Measurements from ENCODE around the gene MDM1. TPM values are rescaled to one million over a fixed set of nuclear protein-coding genes. Genes with fewer than 3 reads are reported as not detected.

The MDM1 gene
- polyA plus RNA-seq, 1 experiment: 13.5 TPM

- POLR2A ChIA-PET: no interaction called here
Observed at GRCh38 chr12:68279227-68280054, 52.7 kb downstream of the MDM1 start.

DNA sequence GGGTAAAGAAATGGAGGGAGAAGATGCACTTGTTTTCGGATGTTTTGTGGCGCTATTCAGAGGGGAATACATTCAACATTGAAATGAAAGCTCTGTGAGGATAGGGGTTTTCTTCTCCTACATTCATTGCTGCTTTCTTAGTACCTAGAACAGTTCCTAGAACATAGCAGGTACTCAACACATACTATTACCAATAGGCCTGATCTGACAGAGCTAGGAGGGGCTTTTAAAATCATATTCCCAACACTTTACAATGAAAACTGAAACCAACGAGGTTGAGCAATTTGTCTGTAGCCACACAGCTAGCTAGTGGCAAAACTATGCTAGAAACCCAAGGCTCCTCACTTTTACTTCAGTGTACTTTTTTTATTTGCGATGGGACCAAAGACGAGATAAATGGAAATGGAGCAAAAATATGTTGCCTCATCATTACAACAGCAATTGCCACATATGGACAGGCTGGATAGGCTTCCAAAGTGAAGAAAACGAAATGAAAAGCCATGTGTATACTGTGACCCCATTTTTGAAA is 55.7 kb downstream of the MDM1 start:
- TF ChIP-seq CTCF (IDR thresholded peaks at IDR 0.05; ENCODE audit: low read depth, low read length): no peak
- H3K27ac ChIP-seq (ENCODE audit: low read depth, low read length): no peak overlapping the region
- CTCF ChIA-PET: interaction anchor here (1.1 kb wide), 1 partner anchor 52 kb away, joined by 4 read pairs; no protein-coding TSS in a partner anchor
- H3K9me3 ChIP-seq (ENCODE audit: control insufficient read depth, insufficient read depth, low read length): no peaks in the 10 kb centered on the region
- H3K27me3 ChIP-seq (ENCODE audit: control insufficient read depth, insufficient read depth, low read length): no peaks in the 10 kb centered on the region
- H3K4me3 ChIP-seq (ENCODE audit: low read depth, low read length): no peak overlapping the region
- no peak for DNase-seq (ENCODE audit: low read depth, low spot score)
- POLR2A ChIA-PET: no interaction called here

More at GRCh38 chr12:68279227-68280054, 52.7 kb downstream of the MDM1 start:
- TF ChIP-seq CTCF (IDR thresholded peaks at IDR 0.05; ENCODE audit: low read depth, low read length): no peak
- H3K27ac ChIP-seq (ENCODE audit: low read depth, low read length): no peak overlapping the region
- H3K9me3 ChIP-seq (ENCODE audit: control insufficient read depth, insufficient read depth, low read length): no peaks in the 10 kb centered on the region
- CTCF ChIA-PET: no interaction called here
- H3K27me3 ChIP-seq (ENCODE audit: control insufficient read depth, insufficient read depth, low read length): no peaks in the 10 kb centered on the region
- DNase-seq (ENCODE audit: low read depth, low spot score): no peak
- no peak overlapping the region for H3K4me3 ChIP-seq (ENCODE audit: low read depth, low read length)

- H3K4me3 ChIP-seq (ENCODE audit: low read depth, low read length): no peak overlapping the region
- no peak for DNase-seq (ENCODE audit: low read depth, low spot score)
- TF ChIP-seq CTCF (IDR thresholded peaks at IDR 0.05; ENCODE audit: low read depth, low read length): no peak
- ChIA-PET CTCF (interaction anchor here (1.9 kb wide), 1 partner anchor 49 kb away, joined by 5 read pairs; no protein-coding TSS in a partner anchor), POLR2A (no interaction called here)
- no peak overlapping the region for H3K27ac ChIP-seq (ENCODE audit: low read depth, low read length)
- H3K27me3 ChIP-seq (ENCODE audit: control insufficient read depth, insufficient read depth, low read length): no peaks in the 10 kb centered on the region
- H3K9me3 ChIP-seq (ENCODE audit: control insufficient read depth, insufficient read depth, low read length): no peaks in the 10 kb centered on the region
Observed at GRCh38 chr12:68272732-68273131, 59.4 kb downstream of the MDM1 start.

DNA sequence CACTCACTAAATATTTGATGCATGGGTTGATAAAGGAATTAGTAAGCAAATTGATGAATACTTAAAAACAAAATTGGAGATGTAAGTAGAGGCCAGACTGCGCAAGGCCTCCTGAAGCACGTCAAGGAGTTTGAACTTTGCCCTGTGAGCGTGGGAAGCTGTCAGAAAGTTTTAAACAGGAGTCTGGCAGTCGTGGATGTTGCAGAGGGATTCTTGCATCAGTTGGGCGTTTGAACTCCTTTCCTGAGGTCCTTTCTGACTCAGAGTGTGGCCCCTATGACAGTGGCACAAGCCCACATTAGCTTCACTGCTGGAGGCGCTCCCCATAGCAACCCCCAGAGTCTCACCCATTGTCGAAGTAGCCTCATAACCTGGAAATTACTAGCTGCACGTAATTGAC is 60.8 kb downstream of the MDM1 start:
- Histone ChIP-seq H3K9me3 (ENCODE audit: control insufficient read depth, insufficient read depth, low read length) (no peaks in the 10 kb centered on the region), H3K4me3 (ENCODE audit: low read depth, low read length) (no peak overlapping the region), H3K27ac (ENCODE audit: low read depth, low read length) (peak overlapping the region; percentile 31), H3K27me3 (ENCODE audit: control insufficient read depth, insufficient read depth, low read length) (no peaks in the 10 kb centered on the region)
- TF ChIP-seq CTCF (IDR thresholded peaks at IDR 0.05; ENCODE audit: low read depth, low read length): no peak
- peak; percentile 51 for DNase-seq (ENCODE audit: low read depth, low spot score)
- CTCF ChIA-PET: interaction anchor here (0.5 to 1.9 kb wide), 5 partner anchors 45 to 915 kb away, joined by 3 to 5 read pairs (median 4); no protein-coding TSS in a partner anchor
- POLR2A ChIA-PET: no interaction called here

- POLR2A ChIA-PET: no interaction called here
- Histone ChIP-seq H3K27ac (ENCODE audit: low read depth, low read length) (no peak overlapping the region), H3K4me3 (ENCODE audit: low read depth, low read length) (no peak overlapping the region), H3K27me3 (ENCODE audit: control insufficient read depth, insufficient read depth, low read length) (no peaks in the 10 kb centered on the region), H3K9me3 (ENCODE audit: control insufficient read depth, insufficient read depth, low read length) (no peaks in the 10 kb centered on the region)
- no peak for DNase-seq (ENCODE audit: low read depth, low spot score)
- no peak for TF ChIP-seq CTCF (IDR thresholded peaks at IDR 0.05; ENCODE audit: low read depth, low read length)
- CTCF ChIA-PET: no interaction called here
Observed at GRCh38 chr12:68270358-68270757, 61.8 kb downstream of the MDM1 start.
